Activated naive CD8-positive, alpha-beta T cell treated with anti-CD3 and anti-CD28 coated beads, Interleukin-2, amount 50 U/mL, for 16 hours (primary cell): Measurements from ENCODE around the gene KLF7.

Source experiments
- DNase-seq: peaks from one replicate; pipeline ENCODE4 v3.0.0-alpha.2; 2020; ENCODE audit warnings: low read depth, low spot score

The KLF7 gene

GRCh38 chr2:207149249-207150213, 16.2 kb downstream of the KLF7 start:
- no peak for DNase-seq

- no peak for DNase-seq
These were observed 17.7 kb downstream of the KLF7 start for GRCh38 chr2:207148020-207148419.

- DNase-seq, result no peak
These were observed 21.5 kb downstream of the KLF7 start for GRCh38 chr2:207144173-207144785.

- no peak for DNase-seq
These were observed 22.3 kb downstream of the KLF7 start for GRCh38 chr2:207143215-207144172.

GRCh38 chr2:207142461-207142860, 23.3 kb downstream of the KLF7 start:
- no peak for DNase-seq

GRCh38 chr2:207141386-207141785, 24.4 kb downstream of the KLF7 start:
- no peak for DNase-seq

GRCh38 chr2:207140265-207140664, 25.5 kb downstream of the KLF7 start:
- DNase-seq, result no peak

- no peak for DNase-seq
These were observed 26.2 kb downstream of the KLF7 start for GRCh38 chr2:207139552-207139951.

- no peak for DNase-seq
These were observed 27.0 kb downstream of the KLF7 start for GRCh38 chr2:207138627-207139297.

GRCh38 chr2:207137596-207138337, 28.0 kb downstream of the KLF7 start:
- DNase-seq, result no peak

- no peak for DNase-seq
These were observed 28.9 kb downstream of the KLF7 start for GRCh38 chr2:207136874-207137273.

GRCh38 chr2:207135801-207136457, 29.8 kb downstream of the KLF7 start:
- no peak for DNase-seq

- no peak for DNase-seq
These were observed 30.4 kb downstream of the KLF7 start for GRCh38 chr2:207135340-207135739.

- no peak for DNase-seq
These were observed 31.8 kb downstream of the KLF7 start for GRCh38 chr2:207133820-207134519.

GRCh38 chr2:207133458-207133819, 32.3 kb downstream of the KLF7 start:
- DNase-seq, result no peak

GRCh38 chr2:207132019-207132418, 33.7 kb downstream of the KLF7 start:
- no peak for DNase-seq

- DNase-seq, result no peak
These were observed 34.2 kb downstream of the KLF7 start for GRCh38 chr2:207131594-207131993.

- DNase-seq, result no peak
These were observed 34.7 kb downstream of the KLF7 start for GRCh38 chr2:207130958-207131521.

- no peak for DNase-seq
These were observed 35.9 kb downstream of the KLF7 start for GRCh38 chr2:207129821-207130220.
